Testis (tissue), 2 donors: ENCODE measurements around the gene SLC2A10.

Experiments used
- POLR2A ChIP-seq: fragments of 450-650 bp; IDR thresholded peaks from one replicate; pipeline ENCODE4 v1.6.1; 2017; ENCODE audit warnings: antibody characterized with exemption, mild to moderate bottlenecking, moderate library complexity
- TF ChIP-seq, protein P1 (sequence below), 3 experiments: fragments of 450-650 bp in 2 of 3; fragments of 200-600 bp in 1 of 3; sonication (generic) in 1 of 3; IDR thresholded peaks; one replicate each; pipeline ENCODE4 v1.5.1; 2016 to 2019; ENCODE audit warnings: antibody characterized with exemption in 3 of 3, mild to moderate bottlenecking in 2 of 3, moderate library complexity in 1 of 3

DNA sequence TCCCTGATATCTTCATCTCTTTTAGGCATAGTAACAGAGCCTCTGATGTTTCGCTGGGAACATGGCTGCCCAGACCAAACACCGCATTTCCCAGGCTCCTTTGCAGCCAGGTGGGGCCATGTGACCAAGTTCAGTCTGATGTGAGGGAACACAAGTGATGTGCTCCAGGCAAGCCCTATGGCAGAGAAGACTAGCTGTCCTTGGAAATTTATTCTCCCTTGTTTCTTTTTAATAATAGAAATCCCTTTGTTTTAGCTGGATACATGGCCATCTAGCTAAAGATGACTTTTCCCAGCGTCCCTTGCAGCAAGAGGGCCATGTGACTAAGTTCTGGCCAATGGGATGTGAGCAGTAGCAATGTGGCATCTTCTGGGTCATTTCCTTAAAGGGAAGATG is 30.8 kb downstream of the SLC2A10 start:
- TF ChIP-seq POLR2A, result no peak
- TF ChIP-seq, protein P1, sequence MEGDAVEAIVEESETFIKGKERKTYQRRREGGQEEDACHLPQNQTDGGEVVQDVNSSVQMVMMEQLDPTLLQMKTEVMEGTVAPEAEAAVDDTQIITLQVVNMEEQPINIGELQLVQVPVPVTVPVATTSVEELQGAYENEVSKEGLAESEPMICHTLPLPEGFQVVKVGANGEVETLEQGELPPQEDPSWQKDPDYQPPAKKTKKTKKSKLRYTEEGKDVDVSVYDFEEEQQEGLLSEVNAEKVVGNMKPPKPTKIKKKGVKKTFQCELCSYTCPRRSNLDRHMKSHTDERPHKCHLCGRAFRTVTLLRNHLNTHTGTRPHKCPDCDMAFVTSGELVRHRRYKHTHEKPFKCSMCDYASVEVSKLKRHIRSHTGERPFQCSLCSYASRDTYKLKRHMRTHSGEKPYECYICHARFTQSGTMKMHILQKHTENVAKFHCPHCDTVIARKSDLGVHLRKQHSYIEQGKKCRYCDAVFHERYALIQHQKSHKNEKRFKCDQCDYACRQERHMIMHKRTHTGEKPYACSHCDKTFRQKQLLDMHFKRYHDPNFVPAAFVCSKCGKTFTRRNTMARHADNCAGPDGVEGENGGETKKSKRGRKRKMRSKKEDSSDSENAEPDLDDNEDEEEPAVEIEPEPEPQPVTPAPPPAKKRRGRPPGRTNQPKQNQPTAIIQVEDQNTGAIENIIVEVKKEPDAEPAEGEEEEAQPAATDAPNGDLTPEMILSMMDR (IDR thresholded peaks at IDR 0.05), result no peak
